NCI-H510A (cell line): ENCODE measurements around the gene ACO1.

Source experiments
- DNase-seq: peaks from one replicate; lab custom pipeline; 2025; lab: John Stamatoyannopoulos, UW

ACO1 gene

DNA sequence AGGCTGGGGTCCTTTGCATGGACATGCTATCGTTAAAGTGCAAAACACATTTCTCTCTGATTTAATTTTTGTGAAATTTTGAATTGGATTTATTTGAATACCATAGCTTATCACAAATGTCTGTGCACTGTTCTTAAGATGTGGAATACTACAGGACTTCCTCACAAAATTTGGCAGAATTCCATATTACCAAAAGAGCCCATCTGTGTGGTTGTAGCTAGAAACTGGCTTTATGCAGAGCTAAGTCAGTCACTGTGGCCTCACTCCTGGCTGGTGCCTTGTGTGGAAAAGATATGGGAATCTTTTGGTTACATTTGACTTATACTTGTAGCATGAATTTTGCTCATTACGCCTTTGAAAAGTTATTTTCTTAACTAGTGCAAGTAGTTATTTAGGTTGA lies 35.5 kb downstream of the ACO1 start:
- no peak for DNase-seq

DNA sequence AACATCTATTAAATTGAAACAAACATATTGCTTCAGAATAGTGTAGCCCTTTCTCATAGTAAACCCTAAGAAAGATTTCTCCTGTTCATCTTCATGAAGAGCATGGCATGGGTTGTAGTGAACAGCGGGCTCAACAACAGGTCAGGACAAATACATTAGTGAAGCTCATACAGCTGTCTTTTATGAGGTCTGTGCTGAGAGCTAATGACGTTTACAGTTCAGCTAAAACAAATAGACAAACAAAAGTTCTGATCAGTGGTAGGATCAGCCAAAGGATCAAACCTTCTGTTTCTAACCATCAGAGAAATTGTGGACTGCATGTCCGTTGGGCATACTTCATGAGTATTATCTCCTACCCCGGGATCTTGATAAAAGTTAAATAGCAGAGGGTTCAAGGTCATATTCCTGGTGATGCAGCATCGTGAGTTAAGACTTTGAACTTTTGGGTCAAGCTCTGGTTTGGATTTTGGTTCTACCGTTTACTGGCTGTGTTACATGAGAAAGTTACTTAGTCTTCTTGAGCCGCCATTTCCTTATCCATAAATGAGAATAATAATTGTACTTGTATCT lies 37.9 kb downstream of the ACO1 start:
- DNase-seq = no peak

DNA sequence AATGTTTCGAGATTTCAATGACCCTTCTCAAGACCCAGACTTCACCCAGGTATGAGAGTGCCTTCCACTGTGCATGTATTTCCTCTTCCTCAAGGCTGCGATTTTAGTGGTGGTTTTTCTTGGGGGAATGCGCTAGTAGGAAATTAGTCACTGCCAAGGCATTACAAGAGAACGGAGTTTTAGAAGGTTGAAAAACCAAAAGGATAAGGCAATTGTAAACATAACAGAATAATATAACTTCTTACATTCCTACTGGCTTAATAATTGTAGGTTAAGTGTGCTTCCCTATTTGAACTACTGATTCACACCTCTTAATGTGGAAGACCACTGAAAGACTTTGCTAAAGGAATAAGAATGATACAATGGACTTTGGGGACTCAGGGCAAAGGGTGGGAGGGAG lies 38.9 kb downstream of the ACO1 start:
- DNase-seq = no peak

DNA sequence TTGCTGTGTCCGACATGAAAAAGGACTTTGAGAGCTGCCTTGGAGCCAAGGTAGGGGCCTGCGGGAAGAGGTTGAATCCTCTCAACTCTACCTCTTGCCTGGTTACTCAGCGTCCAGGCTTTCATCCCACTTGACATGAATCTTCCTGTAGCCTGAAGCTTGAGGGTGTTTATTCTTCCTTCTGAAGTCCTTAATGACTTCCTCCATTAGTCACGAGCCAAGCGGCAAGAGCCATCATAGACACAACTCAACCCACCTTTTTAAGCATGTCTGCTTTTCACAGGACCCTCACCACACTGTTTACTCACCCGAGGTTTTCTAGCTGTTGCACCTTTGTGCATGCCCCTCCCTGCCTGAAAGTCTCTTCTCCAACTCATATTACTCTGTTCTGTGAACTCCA lies 40.2 kb downstream of the ACO1 start:
- no peak for DNase-seq

DNA sequence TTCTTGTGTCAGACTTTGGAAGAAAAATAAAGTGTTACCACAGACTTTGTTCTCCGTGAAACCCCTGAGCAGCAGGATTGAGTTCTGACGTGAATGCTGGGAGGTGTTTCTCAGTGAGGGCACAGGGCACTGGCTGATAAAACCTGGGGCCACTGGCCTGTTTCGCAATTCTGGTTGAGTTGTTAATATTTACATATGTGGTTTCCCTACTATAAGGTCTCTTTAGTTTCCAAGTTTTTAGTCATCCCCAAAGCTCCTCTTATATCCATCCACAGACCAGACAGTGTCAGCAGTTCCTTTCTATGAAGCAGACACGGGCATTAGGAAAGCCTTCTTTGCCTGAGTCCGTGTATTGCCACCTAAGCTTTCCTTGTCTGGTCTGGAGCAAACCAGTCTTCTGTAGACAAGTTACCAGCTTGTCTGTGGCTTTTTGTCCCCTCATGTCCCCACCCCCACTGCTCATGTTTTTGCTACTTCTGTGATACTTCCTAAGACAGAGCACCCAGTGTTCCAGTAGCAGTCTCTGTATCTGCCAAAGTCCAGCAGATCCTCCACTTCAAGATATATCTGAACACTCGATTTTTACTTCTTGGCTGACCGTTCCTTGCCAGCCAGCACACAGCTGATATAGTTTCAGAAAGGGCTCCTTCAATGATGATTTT lies 42.0 kb downstream of the ACO1 start:
- no peak for DNase-seq

DNA sequence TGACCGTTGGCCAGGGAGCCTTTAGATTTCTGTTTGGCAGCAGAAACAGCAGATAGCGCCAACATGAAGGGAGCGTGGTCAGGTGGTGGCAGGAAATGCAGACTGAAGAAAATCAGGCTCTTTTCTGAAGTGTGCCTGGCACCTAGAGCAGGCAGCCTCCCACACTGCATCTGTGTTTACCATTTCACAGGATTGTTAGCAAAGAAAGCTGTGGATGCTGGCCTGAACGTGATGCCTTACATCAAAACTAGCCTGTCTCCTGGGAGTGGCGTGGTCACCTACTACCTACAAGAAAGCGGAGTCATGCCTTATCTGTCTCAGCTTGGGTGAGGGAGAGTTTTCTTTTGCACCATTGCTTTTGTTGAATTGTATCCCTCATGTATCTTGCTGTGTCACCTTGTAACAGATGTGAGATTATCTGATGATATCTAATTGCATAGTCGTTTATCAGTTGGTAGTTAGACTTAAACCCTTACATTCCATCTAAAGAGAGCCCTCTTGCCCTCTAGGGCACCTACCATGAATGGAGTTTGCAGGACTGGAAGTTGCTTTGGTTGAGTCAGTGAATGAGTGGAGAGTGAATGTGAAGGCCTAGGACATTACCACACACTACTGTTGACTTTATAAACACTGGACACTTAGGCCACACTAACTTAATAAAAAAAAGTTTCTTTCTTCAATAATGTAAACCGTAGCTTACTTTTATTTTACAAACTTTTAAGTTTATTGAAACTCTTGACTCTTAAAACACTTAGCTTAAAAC lies 42.8 kb downstream of the ACO1 start:
- DNase-seq = no peak

DNA sequence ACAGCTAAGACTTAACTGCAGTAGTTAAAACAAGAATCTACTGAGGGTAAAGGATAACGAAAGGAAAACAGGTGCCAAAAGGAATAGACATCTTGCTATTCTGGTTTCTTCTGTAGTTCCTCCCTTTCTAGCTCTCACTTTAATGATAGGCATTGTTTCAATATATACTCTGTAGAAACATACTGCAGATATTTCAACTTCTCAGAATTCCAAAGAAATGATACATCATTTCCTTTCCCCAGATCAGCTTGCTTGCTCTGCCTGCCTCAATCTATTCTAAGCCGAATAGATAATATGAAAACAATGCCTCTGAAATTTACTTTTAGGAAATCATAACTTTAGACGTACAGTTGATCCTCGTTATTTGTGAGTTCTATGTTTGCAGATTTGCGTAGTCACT lies 46.3 kb downstream of the ACO1 start:
- DNase-seq = no peak

DNA sequence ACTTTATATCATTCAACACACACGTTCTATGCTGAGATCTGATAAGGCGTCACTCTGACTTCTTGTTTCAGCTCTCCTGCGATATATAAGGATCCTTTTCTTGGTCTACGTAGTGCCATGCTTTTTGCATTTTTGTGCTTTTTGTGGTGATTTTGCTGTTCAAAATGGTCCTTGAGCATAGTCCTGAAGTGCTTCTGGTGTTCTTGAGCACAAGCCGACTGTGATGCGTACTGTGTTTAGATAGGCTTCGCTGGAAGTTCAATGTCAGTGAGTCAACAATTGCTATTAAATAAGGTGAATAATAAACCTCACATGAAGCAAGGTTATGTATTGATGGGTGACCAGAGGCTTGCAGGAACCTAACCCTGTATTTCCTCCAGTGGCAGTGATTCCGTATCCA lies 46.8 kb downstream of the ACO1 start:
- DNase-seq = no peak

DNA sequence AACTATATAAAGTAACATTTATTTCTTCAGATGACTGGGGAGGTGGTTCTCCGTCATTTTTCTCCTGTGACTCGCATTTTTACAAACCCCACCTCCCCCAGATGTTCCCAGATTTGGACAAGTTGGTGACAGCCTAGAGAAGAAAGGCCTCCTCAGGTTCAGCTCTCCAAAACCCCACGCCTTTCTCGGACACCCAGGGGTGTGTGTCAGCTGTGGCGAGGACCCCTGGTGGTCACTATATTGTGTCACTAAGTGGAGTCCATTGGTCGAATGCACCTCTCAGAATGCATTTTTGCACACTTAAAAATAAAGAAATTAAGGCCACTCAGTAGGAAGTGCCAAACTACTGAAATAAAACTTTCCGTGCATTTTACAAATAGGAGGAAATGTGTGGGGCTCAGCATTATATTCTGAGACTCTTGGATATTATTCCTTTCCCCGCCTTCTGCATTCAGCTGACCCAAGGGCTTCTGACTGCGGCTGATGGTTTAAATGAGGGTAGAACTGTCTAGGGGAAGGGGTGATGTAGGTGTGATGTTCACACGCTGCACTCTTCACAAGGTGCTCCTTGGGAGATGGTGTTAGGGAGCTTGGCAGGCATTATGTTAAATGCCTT lies 47.6 kb downstream of the ACO1 start:
- DNase-seq = no peak

DNA sequence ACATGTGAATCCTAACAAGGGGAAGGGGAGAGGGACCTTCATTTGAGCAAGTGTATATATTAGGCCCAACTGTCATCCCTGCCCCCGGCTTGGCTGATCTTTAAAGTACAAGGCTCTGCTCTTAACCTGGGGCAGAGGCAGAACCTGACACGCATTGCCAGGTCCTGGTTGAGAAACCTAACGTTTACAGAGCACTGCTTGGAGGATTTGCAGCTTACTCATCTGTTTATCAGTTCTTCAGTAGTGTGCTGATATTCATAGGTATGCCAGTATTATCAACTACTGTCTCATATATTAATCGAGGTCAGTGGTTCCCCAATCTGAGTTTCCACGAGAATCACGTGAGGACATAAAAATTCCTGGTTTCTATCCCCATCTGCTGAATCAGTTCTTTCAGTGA lies 50.4 kb downstream of the ACO1 start:
- no peak for DNase-seq

DNA sequence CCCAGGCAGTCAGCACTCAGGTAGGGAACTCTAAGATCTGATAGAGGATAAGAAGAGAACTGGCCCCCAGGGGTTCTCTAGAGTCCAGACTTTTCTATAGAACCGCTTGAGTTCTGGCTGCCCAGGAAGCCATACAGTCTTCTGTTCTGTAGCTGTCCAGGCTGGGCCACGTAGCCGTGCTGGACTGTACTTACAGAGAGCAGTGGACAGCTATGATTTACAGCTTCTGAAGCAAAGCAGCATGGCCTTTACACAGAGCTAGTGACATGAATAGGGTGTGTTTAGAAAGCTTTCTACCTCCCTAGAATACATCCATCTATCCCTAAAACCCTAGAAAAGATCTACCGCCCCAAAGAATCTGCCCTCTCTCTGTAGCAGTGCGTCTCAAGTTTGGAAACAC lies 57.2 kb downstream of the ACO1 start:
- no peak for DNase-seq

DNA sequence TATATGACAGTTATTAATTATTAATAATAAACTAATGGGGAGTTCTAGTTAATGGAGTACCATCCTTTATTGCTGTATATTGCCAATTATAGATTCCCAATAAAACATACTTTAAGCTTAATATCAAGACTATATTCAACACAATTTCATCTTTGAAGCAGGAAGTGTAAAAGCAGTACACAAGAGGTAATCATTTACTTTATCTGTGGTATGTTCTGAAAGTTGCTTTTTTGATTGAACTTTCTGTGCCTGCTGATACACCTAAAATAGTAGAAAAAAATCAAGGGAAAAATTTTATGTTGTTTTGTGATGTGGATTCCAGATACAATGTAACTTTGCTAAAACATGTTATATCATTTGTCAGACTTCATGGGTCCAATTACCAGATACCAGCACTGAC lies 58.0 kb downstream of the ACO1 start:
- DNase-seq = no peak

DNA sequence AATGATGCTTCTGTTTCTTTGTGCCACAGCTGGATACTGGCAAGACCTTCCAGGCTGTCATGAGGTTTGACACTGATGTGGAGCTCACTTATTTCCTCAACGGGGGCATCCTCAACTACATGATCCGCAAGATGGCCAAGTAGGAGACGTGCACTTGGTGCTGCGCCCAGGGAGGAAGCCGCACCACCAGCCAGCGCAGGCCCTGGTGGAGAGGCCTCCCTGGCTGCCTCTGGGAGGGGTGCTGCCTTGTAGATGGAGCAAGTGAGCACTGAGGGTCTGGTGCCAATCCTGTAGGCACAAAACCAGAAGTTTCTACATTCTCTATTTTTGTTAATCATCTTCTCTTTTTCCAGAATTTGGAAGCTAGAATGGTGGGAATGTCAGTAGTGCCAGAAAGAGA lies 65.5 kb downstream of the ACO1 start:
- no peak for DNase-seq

DNA sequence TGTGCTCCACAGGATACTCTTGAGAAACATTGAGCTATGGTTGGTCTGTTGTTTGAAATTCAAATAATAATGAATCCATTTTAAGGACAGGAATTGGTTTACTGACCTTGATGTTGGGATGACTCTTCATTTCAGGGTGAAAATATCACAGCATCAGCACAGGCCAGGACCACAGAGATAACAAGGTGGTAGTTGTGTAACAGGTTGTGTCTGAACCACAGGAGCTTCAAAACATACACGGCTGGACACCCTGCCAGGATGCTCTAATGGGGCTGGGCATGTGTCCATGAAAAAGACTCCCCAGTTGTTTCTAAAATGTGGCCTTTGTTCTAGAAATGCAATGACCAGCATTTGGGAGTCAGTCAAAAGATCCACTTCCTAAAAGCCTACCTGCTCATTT lies 69.8 kb downstream of the ACO1 start:
- no peak for DNase-seq

DNA sequence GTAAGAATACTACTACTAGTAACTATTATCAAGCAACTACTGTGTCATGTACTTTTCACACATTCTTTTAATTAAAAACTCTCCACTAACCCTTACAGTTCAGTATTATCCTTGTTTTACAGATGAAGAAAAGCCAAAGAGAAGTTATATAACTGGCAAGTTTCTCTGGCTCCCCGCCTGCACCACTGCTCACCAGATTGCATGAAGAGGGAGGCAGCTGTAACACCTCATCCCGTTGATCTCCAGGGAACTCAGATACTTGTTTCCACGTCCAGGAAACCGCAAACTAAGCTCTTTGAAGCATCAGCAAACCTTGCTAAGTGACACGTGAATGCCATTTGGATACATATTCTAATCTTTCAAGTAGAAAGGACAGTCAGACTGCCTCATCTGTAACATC lies 71.3 kb downstream of the ACO1 start:
- no peak for DNase-seq

DNA sequence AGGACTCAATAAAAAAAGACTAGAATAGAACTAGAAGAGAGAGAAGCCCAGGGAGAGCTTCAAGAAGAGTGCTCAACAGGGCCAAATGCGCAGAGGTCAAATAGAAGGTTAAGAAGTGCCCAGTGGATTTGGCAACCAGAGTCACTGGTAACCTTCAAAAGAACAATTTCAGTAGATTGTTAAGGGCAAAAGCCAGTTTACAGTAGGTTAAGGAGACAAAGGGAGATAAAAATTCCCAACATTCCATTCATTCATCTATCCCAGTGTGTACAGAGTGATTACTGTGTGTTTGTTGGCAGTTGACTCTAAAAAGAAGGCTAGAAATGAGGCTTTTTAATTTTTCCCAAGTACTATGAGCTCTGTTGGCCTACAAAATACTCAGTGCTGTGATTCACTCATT lies 72.1 kb downstream of the ACO1 start:
- no peak for DNase-seq

DNA sequence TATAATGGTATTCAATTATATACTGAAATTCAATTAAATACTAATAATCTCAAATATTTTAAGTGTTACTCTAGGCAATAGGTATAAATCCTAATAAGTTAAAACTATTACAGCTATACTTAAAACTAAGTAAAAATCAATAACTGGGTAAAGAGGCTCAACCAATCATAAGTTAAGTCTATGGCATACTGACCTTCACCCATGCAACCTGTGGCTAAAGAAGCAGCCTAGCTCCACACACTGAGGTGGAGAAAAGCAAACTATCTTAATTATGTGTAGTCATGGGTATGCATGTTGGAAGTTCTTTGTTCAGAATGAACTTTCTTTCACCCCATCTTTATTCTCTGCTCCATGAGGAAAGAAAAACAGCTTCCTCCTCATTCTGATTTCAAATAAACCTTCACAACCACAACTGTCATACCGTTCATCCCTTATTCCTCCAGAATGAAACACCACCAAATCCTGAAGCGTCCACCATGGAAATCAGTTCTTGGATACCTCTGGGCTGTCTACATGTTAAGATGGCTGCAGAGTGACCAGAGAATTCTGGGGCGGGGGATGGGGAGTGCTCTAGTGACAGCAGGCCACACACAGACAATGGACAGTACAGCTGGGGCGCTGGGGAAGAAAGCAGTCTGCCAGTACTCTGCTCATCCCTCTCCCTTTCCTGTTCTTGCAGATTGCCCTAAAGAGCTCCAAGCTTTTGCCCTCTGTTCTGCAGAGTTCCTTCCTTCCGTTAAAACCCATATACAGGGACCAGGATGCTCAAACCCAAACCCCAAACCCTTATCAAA lies 79.3 kb downstream of the ACO1 start:
- DNase-seq = no peak

DNA sequence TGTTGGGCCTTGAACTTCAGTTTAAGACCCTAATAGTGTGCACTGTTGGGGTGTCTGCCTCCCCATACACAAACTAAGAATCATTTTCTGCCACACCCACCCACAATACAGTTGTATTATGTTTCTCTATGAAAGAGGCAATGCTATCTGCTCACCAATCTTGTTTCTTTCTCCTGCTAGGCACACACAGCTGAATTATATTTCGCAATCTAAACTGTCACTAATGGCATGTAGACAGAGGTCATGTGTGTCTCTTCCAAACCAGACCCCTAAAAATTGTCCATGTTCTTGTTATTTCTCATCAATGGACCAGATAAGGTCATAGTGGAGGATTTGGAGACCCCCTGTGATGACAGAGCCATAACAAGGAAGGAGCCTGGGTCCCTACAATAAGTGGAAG lies 84.3 kb downstream of the ACO1 start:
- no peak for DNase-seq

DNA sequence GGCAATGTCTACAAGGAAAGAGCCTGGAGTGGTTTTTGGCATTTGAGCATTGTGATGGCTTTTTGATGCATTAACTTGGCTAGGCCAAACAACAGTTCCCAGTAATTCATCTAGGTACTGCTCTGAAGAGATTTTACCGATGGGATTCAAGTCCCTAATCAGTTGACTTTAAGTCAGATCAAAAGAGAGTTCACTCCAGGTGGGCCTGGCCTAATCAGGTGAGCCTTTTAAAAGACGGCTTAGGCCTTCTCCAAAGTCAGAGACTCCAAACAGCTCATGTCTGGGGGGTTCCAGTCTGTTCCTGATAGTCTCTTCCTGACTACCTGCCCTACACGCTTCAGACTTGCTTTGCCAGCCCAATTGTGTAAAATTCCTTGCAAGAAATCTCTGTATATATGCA lies 87.9 kb downstream of the ACO1 start:
- no peak for DNase-seq

DNA sequence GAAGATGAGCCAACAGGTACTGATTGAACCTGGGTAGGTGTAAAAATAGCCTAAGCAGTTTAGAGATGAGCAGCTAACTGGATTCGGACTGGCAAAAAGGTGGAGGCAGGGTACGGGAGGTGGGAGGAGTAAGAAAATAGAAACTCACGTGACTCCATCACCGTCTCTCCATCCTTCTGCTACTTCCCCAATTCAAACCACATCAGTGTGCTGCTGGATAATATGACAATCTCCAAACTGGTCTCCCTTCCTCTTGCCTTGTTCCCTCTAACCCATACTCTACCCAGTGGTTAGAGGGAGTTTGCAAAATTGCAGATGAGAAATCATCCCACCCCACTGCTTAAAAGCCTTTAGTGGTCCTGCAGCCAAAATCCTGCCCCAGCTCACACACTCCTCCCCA lies 98.9 kb downstream of the ACO1 start:
- DNase-seq = no peak

DNA sequence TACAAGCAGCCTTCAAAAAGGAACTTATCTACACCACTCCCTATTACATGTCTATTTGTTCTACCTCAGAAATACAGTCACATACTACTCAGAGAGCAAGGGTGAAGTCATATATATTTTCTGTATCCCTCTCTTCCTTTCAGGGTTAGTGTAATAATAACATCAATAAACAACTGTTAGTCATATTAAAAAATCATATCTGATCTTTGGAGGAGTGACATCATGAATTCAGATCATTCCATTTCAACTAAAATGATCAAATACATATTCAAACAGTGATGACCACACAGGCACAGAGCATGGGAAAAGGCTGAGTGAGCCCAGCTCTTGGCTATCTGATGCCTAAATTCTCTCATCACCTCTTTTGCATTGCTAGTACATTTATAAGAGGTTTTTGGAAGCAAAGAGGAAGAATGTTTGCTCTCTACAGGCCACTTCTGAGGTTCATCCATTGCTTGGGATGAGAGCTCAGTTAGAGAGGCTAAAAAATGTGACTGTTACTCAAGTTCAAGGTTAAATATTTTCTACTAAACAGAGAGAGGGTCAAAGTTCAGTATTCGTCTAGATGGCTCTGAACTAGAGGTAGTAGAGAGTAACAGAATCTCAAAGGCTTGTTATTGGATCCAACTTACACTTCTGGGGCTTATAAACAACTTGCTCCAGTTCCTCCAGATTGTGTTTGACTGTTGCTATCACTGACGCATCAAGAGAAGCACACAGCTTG lies 102.6 kb downstream of the ACO1 start:
- no peak for DNase-seq

DNA sequence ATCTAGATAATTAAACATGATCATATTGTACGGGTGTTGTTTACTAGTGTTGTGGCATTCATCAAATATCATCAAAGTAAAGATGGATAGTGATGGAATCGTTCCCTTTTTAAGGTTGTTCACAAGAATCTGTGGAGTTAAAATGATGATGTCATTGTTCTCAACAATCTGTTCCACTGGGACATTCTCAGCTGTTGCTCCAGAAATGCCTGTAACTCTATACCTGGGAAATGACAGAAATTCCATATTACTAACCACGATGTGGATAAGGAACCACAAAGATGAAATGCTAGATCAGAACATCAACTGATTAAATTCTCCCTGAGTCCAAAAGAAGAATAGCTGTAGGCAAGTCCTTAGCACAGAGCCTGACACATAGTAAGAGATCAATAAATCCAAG lies 103.5 kb downstream of the ACO1 start:
- no peak for DNase-seq
